ENCODE data around the gene DIS3. TPM values are rescaled to one million over a fixed set of nuclear protein-coding genes. Genes with fewer than 3 reads are reported as not detected.
"Not testable (repeated sequence)": the region's sequence is repeated elsewhere in the genome, so short reads cannot be mapped to it uniquely, and the experiment has no call there.

The DIS3 gene
- total RNA-seq, 2 experiments from 2014 or later: 47.9 to 51.7 TPM

GRCh38 chr13:72788831-72789230 is 7.1 kb upstream of the DIS3 start:
- Mint-ChIP-seq H3K4me1 (ENCODE audit: low read depth) (peaks cover 41% of the 10 kb centered on the region), H3K27me3 (no peaks in the 10 kb centered on the region), H3K36me3 (ENCODE audit: low read depth) (peaks cover 67% of the 10 kb centered on the region), H3K9me3 (no peaks in the 10 kb centered on the region), H3K27ac (no peak overlapping the region), H3K4me3 (no peak overlapping the region)
- Histone ChIP-seq H3K36me3 (ENCODE audit: insufficient read depth, low read length) (peaks cover 29% of the 10 kb centered on the region), H3K27ac (ENCODE audit: low read depth in 1 of 2, low read length in 2 of 2) (no peak overlapping the region), H3K27me3 (ENCODE audit: control insufficient read depth in 1 of 2, insufficient read depth in 2 of 2, low read length in 2 of 2) (no peaks in the 10 kb centered on the region), H3K9me3 (ENCODE audit: control insufficient read depth in 1 of 2, insufficient read depth in 1 of 2, low read length in 2 of 2) (peaks cover 0 to 3% of the 10 kb centered on the region in 2 experiments), H3K4me1 (ENCODE audit: insufficient read depth, low read length) (peaks cover 11% of the 10 kb centered on the region), H3K4me3 (ENCODE audit: low read length) (no peak overlapping the region)
- no peak for ATAC-seq (ENCODE audit: poor library complexity)
- no peak for DNase-seq
- CTCF ChIA-PET: no interaction called here
- intact Hi-C loops (cut with DNase I, micrococcal nuclease): no loop called here
- POLR2A ChIA-PET: interaction anchor here (0.9 kb wide), 1 partner anchor 10 kb away, joined by 3 read pairs; no protein-coding TSS in a partner anchor
- TF ChIP-seq, protein P1, sequence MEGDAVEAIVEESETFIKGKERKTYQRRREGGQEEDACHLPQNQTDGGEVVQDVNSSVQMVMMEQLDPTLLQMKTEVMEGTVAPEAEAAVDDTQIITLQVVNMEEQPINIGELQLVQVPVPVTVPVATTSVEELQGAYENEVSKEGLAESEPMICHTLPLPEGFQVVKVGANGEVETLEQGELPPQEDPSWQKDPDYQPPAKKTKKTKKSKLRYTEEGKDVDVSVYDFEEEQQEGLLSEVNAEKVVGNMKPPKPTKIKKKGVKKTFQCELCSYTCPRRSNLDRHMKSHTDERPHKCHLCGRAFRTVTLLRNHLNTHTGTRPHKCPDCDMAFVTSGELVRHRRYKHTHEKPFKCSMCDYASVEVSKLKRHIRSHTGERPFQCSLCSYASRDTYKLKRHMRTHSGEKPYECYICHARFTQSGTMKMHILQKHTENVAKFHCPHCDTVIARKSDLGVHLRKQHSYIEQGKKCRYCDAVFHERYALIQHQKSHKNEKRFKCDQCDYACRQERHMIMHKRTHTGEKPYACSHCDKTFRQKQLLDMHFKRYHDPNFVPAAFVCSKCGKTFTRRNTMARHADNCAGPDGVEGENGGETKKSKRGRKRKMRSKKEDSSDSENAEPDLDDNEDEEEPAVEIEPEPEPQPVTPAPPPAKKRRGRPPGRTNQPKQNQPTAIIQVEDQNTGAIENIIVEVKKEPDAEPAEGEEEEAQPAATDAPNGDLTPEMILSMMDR (IDR thresholded peaks at IDR 0.05): no peak

DNA sequence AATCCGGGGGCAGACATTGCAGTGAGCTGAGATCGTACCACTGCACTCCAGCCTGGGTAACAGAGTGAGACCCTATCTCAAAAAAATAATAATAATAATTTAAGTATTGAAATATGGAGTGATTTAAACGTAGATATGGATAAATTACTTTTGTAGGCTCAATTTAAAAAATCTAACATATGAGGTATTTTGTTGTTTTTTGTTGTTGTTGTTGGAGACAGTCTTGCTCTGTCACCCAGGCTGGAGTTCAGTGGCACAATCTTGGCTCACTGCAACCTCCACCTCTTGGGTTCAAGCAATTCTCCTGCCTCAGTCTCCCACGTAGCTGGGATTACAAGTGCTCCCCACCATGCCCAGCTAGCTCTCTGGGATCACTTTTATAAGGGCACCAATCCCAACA is 3.0 kb upstream of the DIS3 start:
- H3K27me3 ChIP-seq (ENCODE audit: control insufficient read depth in 1 of 2, insufficient read depth in 2 of 2, low read length in 2 of 2); ATAC-seq (ENCODE audit: poor library complexity); H3K9me3 ChIP-seq (ENCODE audit: control insufficient read depth in 1 of 2, insufficient read depth in 1 of 2, low read length in 2 of 2); DNase-seq; H3K27me3 Mint-ChIP-seq; H3K9me3 Mint-ChIP-seq; H3K4me3 ChIP-seq (ENCODE audit: low read length); H3K36me3 ChIP-seq (ENCODE audit: insufficient read depth, low read length); H3K27ac ChIP-seq (ENCODE audit: low read depth in 1 of 2, low read length in 2 of 2); POLR2A ChIA-PET; intact Hi-C loops (cut with DNase I, micrococcal nuclease); H3K27ac Mint-ChIP-seq: not testable (repeated sequence)
- peaks cover 63% of the 10 kb centered on the region for H3K36me3 Mint-ChIP-seq (ENCODE audit: low read depth)
- CTCF ChIA-PET: interaction anchor here (0.7 kb wide), 1 partner anchor 1820 kb away, joined by 3 read pairs; no protein-coding TSS in a partner anchor
- H3K4me1 Mint-ChIP-seq (ENCODE audit: low read depth): peaks cover 70% of the 10 kb centered on the region
- peaks cover 27% of the 10 kb centered on the region for H3K4me1 ChIP-seq (ENCODE audit: insufficient read depth, low read length)
- peak overlapping the region; percentile 12 for H3K4me3 Mint-ChIP-seq

DNA sequence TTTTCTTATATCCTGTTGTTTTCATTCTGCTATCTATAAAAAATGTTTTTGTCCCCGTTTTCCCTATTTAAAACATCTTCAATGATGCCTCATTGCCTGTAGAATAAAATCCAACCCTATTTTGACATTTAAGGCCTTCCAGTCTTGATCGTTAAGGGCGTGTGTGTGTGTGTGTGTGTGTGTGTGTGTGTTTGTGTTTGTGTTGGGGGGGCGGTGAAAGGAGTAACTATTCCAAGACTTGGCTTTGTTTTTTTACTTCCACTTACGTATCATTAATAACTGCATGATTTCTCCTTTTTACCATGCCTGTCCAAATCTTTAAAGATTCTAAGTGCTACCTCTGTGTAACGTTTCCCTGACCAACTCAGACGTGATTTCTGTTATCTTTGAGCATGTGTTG is 1.0 kb upstream of the DIS3 start:
- CTCF ChIA-PET: no interaction called here
- ATAC-seq (ENCODE audit: poor library complexity) (no peak), DNase-seq (peak in 3 of 14 experiments; percentile 8 to 40 (median 40))
- Histone ChIP-seq H3K27me3 (ENCODE audit: control insufficient read depth in 1 of 2, insufficient read depth in 2 of 2, low read length in 2 of 2) (no peaks in the 10 kb centered on the region), H3K36me3 (ENCODE audit: insufficient read depth, low read length) (peaks cover 22% of the 10 kb centered on the region), H3K27ac (ENCODE audit: low read depth in 1 of 2, low read length in 2 of 2) (peak overlapping the region; percentile 87 to 93), H3K4me1 (ENCODE audit: insufficient read depth, low read length) (peaks cover 36% of the 10 kb centered on the region), H3K9me3 (ENCODE audit: control insufficient read depth in 1 of 2, insufficient read depth in 1 of 2, low read length in 2 of 2) (no peaks in the 10 kb centered on the region), H3K4me3 (ENCODE audit: low read length) (peak overlapping the region; percentile 88)
- intact Hi-C loops (cut with DNase I, micrococcal nuclease): no loop called here
- H3K9me3 Mint-ChIP-seq: no peaks in the 10 kb centered on the region
- POLR2A ChIA-PET: interaction anchor here (1.7 kb wide), 1 partner anchor 13 kb away, joined by 3 read pairs; no protein-coding TSS in a partner anchor
- peak overlapping the region; percentile 98 for H3K4me3 Mint-ChIP-seq
- TF ChIP-seq, protein P1 (IDR thresholded peaks at IDR 0.05): no peak
- no peaks in the 10 kb centered on the region for H3K27me3 Mint-ChIP-seq
- H3K27ac Mint-ChIP-seq: peak overlapping the region; percentile 95
- peaks cover 66% of the 10 kb centered on the region for H3K36me3 Mint-ChIP-seq (ENCODE audit: low read depth)
- peaks cover 66% of the 10 kb centered on the region for H3K4me1 Mint-ChIP-seq (ENCODE audit: low read depth)

DNA sequence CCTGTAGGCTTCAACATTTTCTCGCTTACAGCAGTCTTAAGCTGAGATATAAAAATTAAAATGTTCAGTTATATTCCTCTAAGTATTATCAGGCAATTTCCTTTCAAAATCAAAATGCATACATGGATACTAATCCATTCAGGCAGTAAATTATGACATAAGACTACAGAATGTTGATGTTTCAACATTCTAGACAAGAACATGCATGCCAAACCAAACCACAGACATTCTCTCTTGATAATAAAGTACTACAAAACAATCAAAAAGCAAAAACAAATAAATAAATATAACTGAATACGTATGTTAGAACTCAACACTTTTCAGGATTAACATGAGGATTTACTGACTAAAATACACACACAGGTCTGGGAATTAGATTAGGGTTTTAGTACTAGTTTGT is 7.7 kb downstream of the DIS3 start:
- H3K9me3 ChIP-seq (ENCODE audit: control insufficient read depth in 1 of 2, insufficient read depth in 1 of 2, low read length in 2 of 2): no peaks in the 10 kb centered on the region
- H3K4me3 ChIP-seq (ENCODE audit: low read length): no peak overlapping the region
- peaks cover 96% of the 10 kb centered on the region for H3K36me3 ChIP-seq (ENCODE audit: insufficient read depth, low read length)
- Mint-ChIP-seq H3K9me3 (no peaks in the 10 kb centered on the region), H3K27ac (no peak overlapping the region), H3K4me1 (ENCODE audit: low read depth) (peaks cover 20% of the 10 kb centered on the region), H3K4me3 (no peak overlapping the region), H3K36me3 (ENCODE audit: low read depth) (peaks cover 89% of the 10 kb centered on the region), H3K27me3 (no peaks in the 10 kb centered on the region)
- TF ChIP-seq, protein P1 (IDR thresholded peaks at IDR 0.05): no peak
- no peak overlapping the region for H3K27ac ChIP-seq (ENCODE audit: low read depth in 1 of 2, low read length in 2 of 2)
- no peaks in the 10 kb centered on the region for H3K27me3 ChIP-seq (ENCODE audit: control insufficient read depth in 1 of 2, insufficient read depth in 2 of 2, low read length in 2 of 2)
- POLR2A ChIA-PET: no interaction called here
- ATAC-seq (ENCODE audit: poor library complexity) (no peak), DNase-seq (no peak)
- intact Hi-C loops (cut with DNase I, micrococcal nuclease): no loop called here
- CTCF ChIA-PET: no interaction called here
- peaks cover 2% of the 10 kb centered on the region for H3K4me1 ChIP-seq (ENCODE audit: insufficient read depth, low read length)

Data from CD4-positive, alpha-beta T cell (primary cell).